Measurements from ENCODE around the gene ZNF512.

GRCh38 chr2:27544143-27544821, 38.6 kb upstream of the ZNF512 start:
- TF ChIP-seq CTCF (IDR thresholded peaks at IDR 0.05 in 4 of 5, conservative IDR thresholded peaks at IDR 0.05 in 1 of 5) (no peak), POLR2A (IDR thresholded peaks at IDR 0.05) (no peak)
